Colonic mucosa (tissue), 4 donors: ENCODE data around the gene POU2F1. TPM values are rescaled to one million over a fixed set of nuclear protein-coding genes. Genes with fewer than 3 reads are reported as not detected.

Experiments
- DNase-seq: peaks from one replicate; pipeline ENCODE4 v3.0.0-alpha.2; 2020
- H3K27ac ChIP-seq: fragments of 200-600 bp; one replicate; pipeline ENCODE4 v1.8.0; 2021
- H3K27me3 ChIP-seq: fragments of 200-600 bp; one replicate; pipeline ENCODE4 v1.8.0; 2021
- H3K36me3 ChIP-seq: fragments of 200-600 bp; one replicate; pipeline ENCODE4 v1.8.0; 2021
- H3K4me1 ChIP-seq: fragments of 200-600 bp; one replicate; pipeline ENCODE4 v1.8.0; 2021; ENCODE audit warnings: mild to moderate bottlenecking
- H3K4me3 ChIP-seq: fragments of 200-600 bp; one replicate; pipeline ENCODE4 v1.8.0; 2021
- H3K9ac ChIP-seq, 2 donors: one replicate each; pipeline ENCODE4 v1.7.0; 2013; ENCODE audit warnings: control low read depth in 2 of 2, low read depth in 2 of 2, low read length in 2 of 2
- H3K9me3 ChIP-seq: fragments of 200-600 bp; one replicate; pipeline ENCODE4 v1.8.0; 2021
- intact Hi-C: fragments of 100-400 bp; cut with DNase I; formaldehyde crosslinking; loops from one replicate; pipeline ENCODE4 v1.14.1; 2022
- total RNA-seq, 2 donors: library from RNA; stranded (reverse); fragmentation: NEBNext Ultra II Directional in 1 of 2; extraction: Animal tissue kit (Norgen Biotek cat#: 25700) in 1 of 2; gene quantifications; one replicate each; pipeline ENCODE4 v1.2.1, GENCODE V29; 2021
- TF ChIP-seq, protein P1 (sequence below): fragments of 200-600 bp; IDR thresholded peaks from one replicate; pipeline ENCODE4 v1.8.0; 2022; ENCODE audit warnings: antibody characterized with exemption, mild to moderate bottlenecking
- donor health status: healthy.
- donor health status: DM: no; HTN: no; CAD: no.
- donor health status: DM: no; HTN: no; CAD: no.

The POU2F1 gene
- total RNA-seq, 2 donors from 2014 or later = 16.4 to 24.4 TPM

DNA sequence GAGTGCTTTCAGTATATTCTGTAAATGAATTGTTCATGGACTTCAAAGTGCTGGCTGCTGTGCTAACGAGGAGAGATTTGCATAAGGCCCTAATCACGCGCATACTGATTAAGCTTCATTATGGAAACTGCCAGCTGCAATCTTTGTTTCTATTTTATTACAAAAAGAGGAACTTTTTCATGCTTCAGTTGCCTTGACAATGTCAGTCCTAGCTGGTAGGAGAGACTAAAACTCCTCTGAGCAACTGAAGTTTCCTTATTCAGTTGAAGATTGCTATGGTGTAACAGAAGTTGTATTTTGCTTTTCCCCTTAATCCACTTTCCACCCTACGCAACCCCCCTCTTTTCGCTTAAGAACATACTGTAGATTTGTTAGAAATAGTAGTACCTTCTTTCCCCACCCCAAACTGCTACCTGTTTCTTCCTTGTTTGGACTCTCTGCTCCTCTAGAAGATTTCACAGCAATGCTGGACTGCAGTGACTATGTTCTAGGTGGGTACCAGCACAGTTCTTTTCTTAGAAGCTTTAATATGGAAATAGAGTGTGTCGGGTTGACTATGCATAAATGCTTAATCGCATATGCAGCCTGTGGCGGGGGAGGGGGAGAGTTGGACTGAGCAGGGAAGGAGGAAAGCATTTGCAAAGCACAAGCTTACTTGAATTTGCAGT, 108.3 kb downstream of the POU2F1 start:
- DNase-seq = no peak

DNA sequence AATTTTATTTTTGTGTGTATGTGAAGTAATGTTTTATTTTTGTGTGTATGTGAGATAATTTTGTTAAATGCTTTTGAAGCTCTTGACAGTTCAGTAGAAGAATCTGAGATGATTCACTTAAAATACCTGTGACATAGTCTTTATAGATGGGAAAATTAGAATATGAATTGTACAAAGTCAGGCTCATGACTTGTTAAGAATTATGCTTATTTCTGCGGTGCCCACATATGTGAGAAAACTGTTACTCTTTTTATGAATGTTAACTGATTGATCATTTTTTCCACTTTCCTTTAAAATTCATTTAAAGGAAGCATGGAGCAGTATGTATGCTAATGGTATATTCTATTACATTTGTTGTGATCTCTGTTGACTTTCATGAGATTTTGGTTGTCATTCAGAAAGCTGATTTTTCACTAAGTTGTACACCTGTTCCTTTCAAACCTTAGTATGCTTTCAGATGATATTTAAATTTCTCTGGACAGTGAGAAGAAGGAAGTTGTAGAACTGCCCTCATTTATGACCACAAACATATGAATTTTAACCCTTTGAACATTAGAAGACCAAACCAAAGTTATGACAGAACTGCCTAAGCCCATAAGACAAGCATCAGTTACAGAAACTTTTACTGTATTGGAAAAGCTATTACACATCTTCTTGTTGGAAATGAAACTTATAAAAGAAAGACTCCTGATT, 110.1 kb downstream of the POU2F1 start:
- Histone ChIP-seq H3K27me3 (no peaks in the 10 kb centered on the region), H3K4me1 (no peaks in the 10 kb centered on the region), H3K4me3 (no peak overlapping the region), H3K27ac (no peak overlapping the region), H3K9ac (no peak overlapping the region), H3K36me3 (no peaks in the 10 kb centered on the region), H3K9me3 (no peaks in the 10 kb centered on the region)
- intact Hi-C loops = no loop called here
- TF ChIP-seq, protein P1, sequence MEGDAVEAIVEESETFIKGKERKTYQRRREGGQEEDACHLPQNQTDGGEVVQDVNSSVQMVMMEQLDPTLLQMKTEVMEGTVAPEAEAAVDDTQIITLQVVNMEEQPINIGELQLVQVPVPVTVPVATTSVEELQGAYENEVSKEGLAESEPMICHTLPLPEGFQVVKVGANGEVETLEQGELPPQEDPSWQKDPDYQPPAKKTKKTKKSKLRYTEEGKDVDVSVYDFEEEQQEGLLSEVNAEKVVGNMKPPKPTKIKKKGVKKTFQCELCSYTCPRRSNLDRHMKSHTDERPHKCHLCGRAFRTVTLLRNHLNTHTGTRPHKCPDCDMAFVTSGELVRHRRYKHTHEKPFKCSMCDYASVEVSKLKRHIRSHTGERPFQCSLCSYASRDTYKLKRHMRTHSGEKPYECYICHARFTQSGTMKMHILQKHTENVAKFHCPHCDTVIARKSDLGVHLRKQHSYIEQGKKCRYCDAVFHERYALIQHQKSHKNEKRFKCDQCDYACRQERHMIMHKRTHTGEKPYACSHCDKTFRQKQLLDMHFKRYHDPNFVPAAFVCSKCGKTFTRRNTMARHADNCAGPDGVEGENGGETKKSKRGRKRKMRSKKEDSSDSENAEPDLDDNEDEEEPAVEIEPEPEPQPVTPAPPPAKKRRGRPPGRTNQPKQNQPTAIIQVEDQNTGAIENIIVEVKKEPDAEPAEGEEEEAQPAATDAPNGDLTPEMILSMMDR = no peak
- DNase-seq = no peak

More for the DNA sequence above, 108.3 kb downstream of the POU2F1 start:
- Histone ChIP-seq H3K27ac (no peak overlapping the region), H3K4me3 (no peak overlapping the region), H3K36me3 (no peaks in the 10 kb centered on the region), H3K4me1 (no peaks in the 10 kb centered on the region), H3K9ac (no peak overlapping the region), H3K27me3 (no peaks in the 10 kb centered on the region), H3K9me3 (no peaks in the 10 kb centered on the region)
- TF ChIP-seq, protein P1 = no peak
- intact Hi-C loops = no loop called here

DNA sequence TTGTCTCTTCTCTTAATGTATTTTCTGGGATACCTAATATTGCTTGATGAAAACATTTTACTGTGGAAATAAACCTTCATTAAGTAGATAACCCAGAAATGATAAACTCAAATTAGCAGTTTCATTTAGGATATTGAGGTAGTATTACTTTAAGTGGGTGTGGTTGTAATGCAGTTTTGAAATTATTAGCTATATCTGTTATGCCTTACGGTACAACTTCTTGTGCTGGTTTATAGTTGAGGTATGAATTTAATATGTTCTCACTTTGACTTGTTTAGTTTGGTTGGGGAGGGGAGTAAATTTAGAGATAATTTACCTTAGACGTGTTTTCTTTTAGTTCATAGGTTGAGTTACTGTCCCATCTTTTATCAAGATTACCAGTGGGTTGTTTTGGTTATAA, 111.0 kb downstream of the POU2F1 start:
- Histone ChIP-seq H3K27ac (no peak overlapping the region), H3K27me3 (no peaks in the 10 kb centered on the region), H3K4me3 (no peak overlapping the region), H3K9ac (no peak overlapping the region), H3K36me3 (no peaks in the 10 kb centered on the region), H3K4me1 (no peaks in the 10 kb centered on the region), H3K9me3 (no peaks in the 10 kb centered on the region)
- intact Hi-C loops = no loop called here
- DNase-seq = no peak
- TF ChIP-seq, protein P1 = no peak

DNA sequence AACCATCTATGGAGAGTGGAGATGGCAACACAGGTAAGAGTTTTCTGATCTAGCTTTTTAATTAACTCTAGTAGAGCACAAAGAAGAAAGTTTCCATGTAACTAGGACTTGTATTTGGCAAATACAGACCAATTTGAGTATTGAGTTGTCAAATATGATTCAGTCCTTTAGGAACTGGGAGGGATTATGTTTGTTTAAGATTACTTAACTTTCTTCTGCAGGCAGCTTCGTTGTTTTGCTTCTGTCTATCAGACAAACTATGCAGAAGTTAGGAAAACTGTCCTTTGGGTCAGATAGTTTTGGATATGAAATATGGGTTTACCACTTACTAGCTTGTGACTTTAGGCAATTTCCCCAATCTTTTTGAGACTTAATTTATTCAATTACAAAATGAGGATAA, 111.8 kb downstream of the POU2F1 start:
- intact Hi-C loops = no loop called here
- no peaks in the 10 kb centered on the region for H3K4me1 ChIP-seq
- no peak overlapping the region for H3K9ac ChIP-seq
- H3K9me3 ChIP-seq = no peaks in the 10 kb centered on the region
- no peak for DNase-seq
- H3K36me3 ChIP-seq = no peaks in the 10 kb centered on the region
- H3K27me3 ChIP-seq = no peaks in the 10 kb centered on the region
- TF ChIP-seq, protein P1 = no peak
- H3K27ac ChIP-seq = no peak overlapping the region
- no peak overlapping the region for H3K4me3 ChIP-seq

DNA sequence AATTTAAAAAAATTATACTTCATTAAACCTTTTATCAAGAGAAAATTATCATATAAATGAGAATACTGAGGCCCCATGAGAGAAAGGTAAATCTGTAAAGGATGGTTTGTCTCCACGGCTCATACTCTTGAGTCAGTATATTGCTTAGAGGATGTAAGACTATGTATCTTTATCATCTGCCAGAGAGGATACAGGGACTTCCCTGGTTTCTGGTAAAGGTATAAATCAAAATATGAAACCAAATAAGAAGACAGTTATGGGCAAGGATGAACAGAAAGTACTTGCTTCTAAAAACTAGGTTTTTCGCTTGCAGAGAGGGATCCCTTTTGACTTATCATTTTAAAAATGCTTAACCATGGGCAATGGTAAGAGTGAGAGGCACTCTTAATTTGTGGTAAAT, 112.4 kb downstream of the POU2F1 start:
- Histone ChIP-seq H3K27me3 (no peaks in the 10 kb centered on the region), H3K36me3 (no peaks in the 10 kb centered on the region), H3K9ac (no peak overlapping the region), H3K4me1 (no peaks in the 10 kb centered on the region), H3K4me3 (no peak overlapping the region), H3K27ac (no peak overlapping the region), H3K9me3 (no peaks in the 10 kb centered on the region)
- intact Hi-C loops = no loop called here
- DNase-seq = no peak
- TF ChIP-seq, protein P1 = no peak
